DND-41 (cell line): Measurements from ENCODE around the gene GHITM.
"Not testable (repeated sequence)": the region's sequence is repeated elsewhere in the genome, so short reads cannot be mapped to it uniquely, and the experiment has no call there.

Experiments
- ATAC-seq: fragments of 200-7000 bp; cut with Tn5 transposase; 3 replicates; pipeline ENCODE4 v1.9.1; 2021; ENCODE audit warnings: low read depth; ENCODE audit not compliant: insufficient read depth
- DNase-seq: peaks from one replicate; pipeline ENCODE4 v3.0.0-alpha.2; 2020
- H2AFZ ChIP-seq: 2 replicates; pipeline ENCODE4 v1.6.0; 2012; ENCODE audit warnings: low read depth, low read length
- H3K27ac ChIP-seq: 2 replicates; pipeline ENCODE4 v1.5.1; 2012; ENCODE audit warnings: low read length, inconsistent platforms
- H3K27me3 ChIP-seq: fragments of 200-600 bp; sonication (generic); 2 replicates; pipeline ENCODE4 v1.6.0; 2012; ENCODE audit warnings: low read length, mild to moderate bottlenecking, inconsistent platforms; ENCODE audit not compliant: insufficient read depth, poor library complexity
- H3K36me3 ChIP-seq: 2 replicates; pipeline ENCODE4 v1.5.1; 2012; ENCODE audit warnings: low read length, inconsistent platforms; ENCODE audit not compliant: insufficient read depth
- H3K4me1 ChIP-seq: 2 replicates; pipeline ENCODE4 v1.5.1; 2012; ENCODE audit warnings: mild to moderate bottlenecking, low read length; ENCODE audit not compliant: insufficient read depth
- H3K4me2 ChIP-seq: 2 replicates; pipeline ENCODE4 v1.6.0; 2012; ENCODE audit warnings: mild to moderate bottlenecking, moderate library complexity, low read length, inconsistent platforms; ENCODE audit not compliant: insufficient read depth
- H3K4me3 ChIP-seq, 2 experiments: fragments of 200-600 bp in 1 of 2; shearing (Covaris generic) in 1 of 2; 2 replicates each; pipeline ENCODE4 v1.5.1; 2012 to 2016; ENCODE audit warnings: inconsistent platforms in 2 of 2, low read length in 2 of 2, mild to moderate bottlenecking in 2 of 2, low read depth in 1 of 2, moderate library complexity in 1 of 2
- H3K79me2 ChIP-seq: 2 replicates; pipeline ENCODE4 v1.6.0; 2012; ENCODE audit warnings: low read length, inconsistent platforms; ENCODE audit not compliant: insufficient read depth
- H3K9ac ChIP-seq: 2 replicates; pipeline ENCODE4 v1.6.0; 2012; ENCODE audit warnings: low read depth, mild to moderate bottlenecking, inconsistent platforms, low read length, moderate library complexity
- H3K9me3 ChIP-seq: 2 replicates; pipeline ENCODE4 v1.5.1; 2012; ENCODE audit warnings: low read length, moderate library complexity, mild to moderate bottlenecking, inconsistent platforms; ENCODE audit not compliant: insufficient read depth, severe bottlenecking
- H4K20me1 ChIP-seq: 2 replicates; pipeline ENCODE4 v1.6.0; 2012; ENCODE audit warnings: low read length; ENCODE audit not compliant: insufficient read depth
- EZH2 ChIP-seq: IDR thresholded peaks from 3 replicates; pipeline ENCODE4 v1.6.1; 2012; ENCODE audit warnings: borderline replicate concordance, low read depth, mild to moderate bottlenecking, moderate library complexity, low read length, inconsistent platforms; ENCODE audit not compliant: severe bottlenecking
- TF ChIP-seq, protein P1 (sequence below): IDR thresholded peaks from 2 replicates; pipeline ENCODE4 v1.5.1; 2012; ENCODE audit warnings: borderline replicate concordance, low read length, moderate library complexity, mild to moderate bottlenecking; ENCODE audit not compliant: poor library complexity, severe bottlenecking; ENCODE audit errors: extremely low read depth

The GHITM gene

DNA sequence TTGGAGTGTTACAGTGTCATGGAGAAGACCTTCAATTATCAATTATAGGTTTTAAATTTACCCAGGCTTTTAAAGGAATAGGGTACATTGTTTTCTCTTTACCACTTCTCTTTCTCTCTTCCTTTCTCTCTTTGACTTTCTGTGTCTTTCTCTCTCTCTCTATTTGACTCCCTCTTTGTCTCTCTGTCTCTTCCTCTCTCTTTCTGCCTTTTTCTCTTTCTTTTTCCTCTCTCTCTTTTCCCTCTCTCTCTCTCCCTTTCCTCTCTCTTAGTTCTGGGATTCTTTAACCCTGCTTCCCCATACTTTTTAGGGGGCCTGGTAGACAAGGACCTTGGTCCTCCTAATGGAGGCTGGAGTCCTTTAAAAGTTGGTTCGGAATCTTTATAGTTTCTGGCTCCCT, 15.9 kb upstream of the GHITM start:
- Histone ChIP-seq H3K79me2 (no peaks in the 10 kb centered on the region), H2AFZ (no peak overlapping the region), H3K27me3 (no peaks in the 10 kb centered on the region), H3K4me2 (no peak overlapping the region), H3K9me3 (peaks cover 15% of the 10 kb centered on the region), H3K4me1 (no peaks in the 10 kb centered on the region), H3K27ac (no peak overlapping the region), H3K36me3 (no peaks in the 10 kb centered on the region), H3K9ac (no peak overlapping the region), H4K20me1 (no peaks in the 10 kb centered on the region), H3K4me3 (no peak overlapping the region)
- DNase-seq = no peak
- no peak for ATAC-seq
- TF ChIP-seq, protein P1, sequence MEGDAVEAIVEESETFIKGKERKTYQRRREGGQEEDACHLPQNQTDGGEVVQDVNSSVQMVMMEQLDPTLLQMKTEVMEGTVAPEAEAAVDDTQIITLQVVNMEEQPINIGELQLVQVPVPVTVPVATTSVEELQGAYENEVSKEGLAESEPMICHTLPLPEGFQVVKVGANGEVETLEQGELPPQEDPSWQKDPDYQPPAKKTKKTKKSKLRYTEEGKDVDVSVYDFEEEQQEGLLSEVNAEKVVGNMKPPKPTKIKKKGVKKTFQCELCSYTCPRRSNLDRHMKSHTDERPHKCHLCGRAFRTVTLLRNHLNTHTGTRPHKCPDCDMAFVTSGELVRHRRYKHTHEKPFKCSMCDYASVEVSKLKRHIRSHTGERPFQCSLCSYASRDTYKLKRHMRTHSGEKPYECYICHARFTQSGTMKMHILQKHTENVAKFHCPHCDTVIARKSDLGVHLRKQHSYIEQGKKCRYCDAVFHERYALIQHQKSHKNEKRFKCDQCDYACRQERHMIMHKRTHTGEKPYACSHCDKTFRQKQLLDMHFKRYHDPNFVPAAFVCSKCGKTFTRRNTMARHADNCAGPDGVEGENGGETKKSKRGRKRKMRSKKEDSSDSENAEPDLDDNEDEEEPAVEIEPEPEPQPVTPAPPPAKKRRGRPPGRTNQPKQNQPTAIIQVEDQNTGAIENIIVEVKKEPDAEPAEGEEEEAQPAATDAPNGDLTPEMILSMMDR = no peak
- no peak for TF ChIP-seq EZH2

DNA sequence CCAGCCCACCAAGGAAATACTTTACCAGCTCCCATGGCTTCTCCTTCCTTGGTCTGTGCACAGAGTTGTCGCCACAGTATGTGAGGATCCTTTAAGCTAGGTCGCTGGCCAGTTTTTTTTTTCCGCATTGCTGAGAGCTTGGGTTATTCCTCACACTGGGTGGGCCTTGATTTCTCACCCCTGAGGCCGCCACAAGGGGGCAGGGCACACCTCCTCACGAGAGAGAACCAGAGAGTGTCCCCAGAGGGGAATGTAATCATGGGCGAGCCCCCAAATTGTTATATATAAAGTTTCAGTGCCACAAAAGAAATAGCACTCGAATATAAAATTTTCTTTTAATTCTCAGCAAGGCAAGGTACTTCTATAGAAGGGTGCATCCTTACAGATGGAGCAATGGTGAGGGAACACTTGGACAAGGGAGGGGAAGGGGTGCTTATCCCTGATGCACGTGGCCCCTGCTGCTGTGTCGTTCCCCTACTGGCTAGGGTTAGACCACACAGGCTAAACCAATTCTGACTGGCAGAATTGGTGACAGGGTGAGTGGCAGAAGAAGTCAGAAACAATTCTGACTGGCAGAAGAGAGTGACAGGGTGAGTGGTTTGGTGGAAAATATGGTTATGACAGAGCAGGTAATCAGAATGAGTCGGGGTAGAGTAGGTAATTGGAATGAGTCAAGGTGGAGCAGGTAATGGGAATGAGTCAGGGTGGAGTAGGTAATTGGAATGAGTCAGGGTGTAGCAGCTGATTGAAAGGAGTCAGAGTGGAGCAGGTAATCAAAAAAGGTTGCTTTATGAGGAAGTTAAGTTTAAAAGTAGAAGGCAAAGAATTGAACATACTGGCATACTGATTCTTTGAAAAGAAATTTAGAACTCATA, 13.2 kb upstream of the GHITM start:
- H3K9me3 ChIP-seq = peaks cover 15% of the 10 kb centered on the region
- not testable (repeated sequence) for H3K36me3 ChIP-seq, ATAC-seq, H3K4me2 ChIP-seq, H3K9ac ChIP-seq, H4K20me1 ChIP-seq, H3K27ac ChIP-seq, H3K79me2 ChIP-seq, H2AFZ ChIP-seq, H3K4me3 ChIP-seq, H3K4me1 ChIP-seq, H3K27me3 ChIP-seq
- peak; percentile 12 for DNase-seq

DNA sequence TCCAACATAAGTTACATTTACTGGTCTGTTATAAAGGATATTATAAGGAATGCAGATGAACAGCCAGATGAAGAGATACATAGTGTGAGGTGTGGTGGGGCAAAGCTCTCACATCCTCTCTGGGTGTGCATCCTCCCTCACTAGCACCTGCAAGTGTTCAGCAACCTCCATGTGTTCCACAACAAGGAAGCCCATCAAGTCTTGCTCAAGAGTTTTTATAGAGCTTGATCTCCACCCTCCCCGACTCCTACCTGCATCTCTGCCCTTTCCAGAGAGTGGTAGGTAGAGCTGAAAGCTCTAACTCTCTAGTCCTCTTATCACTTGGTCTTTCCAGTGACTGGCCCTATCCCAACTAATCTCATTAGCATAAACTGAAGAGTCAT, 12.5 kb upstream of the GHITM start:
- H3K9ac ChIP-seq = no peak overlapping the region
- H3K4me3 ChIP-seq = no peak overlapping the region
- peaks cover 15% of the 10 kb centered on the region for H3K9me3 ChIP-seq
- H3K27ac ChIP-seq = no peak overlapping the region
- no peak overlapping the region for H3K4me2 ChIP-seq
- no peak overlapping the region for H2AFZ ChIP-seq
- no peaks in the 10 kb centered on the region for H3K36me3 ChIP-seq
- ATAC-seq = no peak
- H4K20me1 ChIP-seq = no peaks in the 10 kb centered on the region
- no peaks in the 10 kb centered on the region for H3K27me3 ChIP-seq
- TF ChIP-seq EZH2 = no peak
- TF ChIP-seq, protein P1 = no peak
- DNase-seq = no peak
- no peaks in the 10 kb centered on the region for H3K79me2 ChIP-seq
- H3K4me1 ChIP-seq = no peaks in the 10 kb centered on the region

DNA sequence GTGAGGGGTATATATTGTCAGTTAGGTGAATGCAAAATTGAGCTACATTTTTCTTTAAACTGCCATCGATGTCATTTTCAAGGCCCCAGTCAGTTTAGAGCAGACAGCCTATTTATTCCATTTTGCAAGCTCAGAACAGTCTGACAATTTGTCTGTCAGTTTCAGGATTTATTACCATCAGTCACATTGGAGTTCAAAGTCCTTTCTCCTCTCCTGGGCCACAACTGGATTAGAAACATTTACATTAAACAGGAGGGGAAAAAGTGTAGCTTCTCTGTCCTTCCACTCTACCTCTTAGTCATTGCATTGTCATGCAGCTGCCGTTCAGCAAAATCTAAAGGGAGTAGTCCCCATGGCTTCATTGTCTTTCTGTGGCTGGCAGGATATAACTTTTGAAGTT, 3.5 kb upstream of the GHITM start:
- TF ChIP-seq EZH2 = no peak
- TF ChIP-seq, protein P1 = no peak
- Histone ChIP-seq H3K36me3 (peaks cover 4% of the 10 kb centered on the region; the same call in 1 of the 2 replicates), H3K79me2 (peaks cover 15% of the 10 kb centered on the region), H3K4me3 (no peak overlapping the region), H3K4me1 (peaks cover 14% of the 10 kb centered on the region), H3K27ac (no peak overlapping the region), H3K27me3 (no peaks in the 10 kb centered on the region), H4K20me1 (no peaks in the 10 kb centered on the region; the same call in 1 of the 2 replicates), H3K9ac (no peak overlapping the region), H2AFZ (no peak overlapping the region), H3K4me2 (no peak overlapping the region), H3K9me3 (no peaks in the 10 kb centered on the region)
- ATAC-seq (no peak), DNase-seq (no peak)
